Mesothelial cell of epicardium (in vitro differentiated cells): ENCODE data around the gene MYO9B. TPM values are rescaled to one million over a fixed set of nuclear protein-coding genes. Genes with fewer than 3 reads are reported as not detected.

Experiments
- DNase-seq, 2 experiments: peaks; one replicate each; pipeline ENCODE4 v3.0.0; 2021; ENCODE audit warnings: low spot score in 2 of 2; ENCODE audit not compliant: unreplicated experiment in 2 of 2
- H3K27ac Mint-ChIP-seq: 2 replicates; pipeline ENCODE4 v1.8.0; 2021; ENCODE audit warnings: mixed read lengths
- H3K27me3 Mint-ChIP-seq: 2 replicates; pipeline ENCODE4 v1.8.0; 2021; ENCODE audit warnings: low read depth, mixed read lengths
- H3K36me3 Mint-ChIP-seq: 2 replicates; pipeline ENCODE4 v1.8.0; 2021; ENCODE audit warnings: mixed read lengths
- H3K4me1 Mint-ChIP-seq: 2 replicates; pipeline ENCODE4 v1.8.0; 2021; ENCODE audit warnings: mixed read lengths
- H3K4me3 Mint-ChIP-seq: 2 replicates; pipeline ENCODE4 v1.8.0; 2021; ENCODE audit warnings: mild to moderate bottlenecking, moderate library complexity, mixed read lengths
- H3K9me3 Mint-ChIP-seq: 2 replicates; pipeline ENCODE4 v1.8.0; 2021; ENCODE audit warnings: mixed read lengths
- CTCF ChIP-seq: fragments of 200-600 bp; sonication (generic); IDR thresholded peaks from one replicate; pipeline ENCODE4 v1.5.0; 2021; ENCODE audit warnings: antibody characterized with exemption; ENCODE audit not compliant: unreplicated experiment
- total RNA-seq: library from RNA; stranded (reverse); gene quantifications from 3 replicates; pipeline ENCODE4 v1.2.1, GENCODE V29; 2021

The MYO9B gene
- total RNA-seq, 1 donor from 2014 or later = 90.8 TPM

GRCh38 chr19:17049711-17050280, 25.8 kb upstream of the MYO9B start:
- Mint-ChIP-seq H3K4me1 (no peaks in the 10 kb centered on the region), H3K27ac (no peak overlapping the region), H3K4me3 (no peak overlapping the region), H3K9me3 (no peaks in the 10 kb centered on the region), H3K27me3 (no peaks in the 10 kb centered on the region), H3K36me3 (peaks cover 10% of the 10 kb centered on the region)
- no peak for TF ChIP-seq CTCF
- no peak for DNase-seq

- TF ChIP-seq CTCF = peak; percentile 65
- Mint-ChIP-seq H3K27ac (no peak overlapping the region), H3K9me3 (no peaks in the 10 kb centered on the region), H3K4me1 (no peaks in the 10 kb centered on the region), H3K36me3 (peaks cover 10% of the 10 kb centered on the region), H3K4me3 (no peak overlapping the region), H3K27me3 (no peaks in the 10 kb centered on the region)
- DNase-seq = no peak
These were observed 23.1 kb upstream of the MYO9B start for GRCh38 chr19:17052439-17052838.

- H3K9me3 Mint-ChIP-seq = no peaks in the 10 kb centered on the region
- H3K36me3 Mint-ChIP-seq = peaks cover 13% of the 10 kb centered on the region
- no peak for TF ChIP-seq CTCF
- H3K4me1 Mint-ChIP-seq = no peaks in the 10 kb centered on the region
- no peak overlapping the region for H3K4me3 Mint-ChIP-seq
- no peaks in the 10 kb centered on the region for H3K27me3 Mint-ChIP-seq
- H3K27ac Mint-ChIP-seq = no peak overlapping the region
- DNase-seq = no peak
These were observed 20.8 kb upstream of the MYO9B start for GRCh38 chr19:17054746-17055145.

- Mint-ChIP-seq H3K27me3 (no peaks in the 10 kb centered on the region), H3K4me1 (no peaks in the 10 kb centered on the region), H3K36me3 (peaks cover 13% of the 10 kb centered on the region), H3K9me3 (no peaks in the 10 kb centered on the region), H3K4me3 (no peak overlapping the region), H3K27ac (no peak overlapping the region)
- DNase-seq = no peak
- TF ChIP-seq CTCF = no peak
These were observed 19.9 kb upstream of the MYO9B start for GRCh38 chr19:17055636-17056035.

GRCh38 chr19:17058236-17058635, 17.3 kb upstream of the MYO9B start:
- Mint-ChIP-seq H3K4me3 (no peak overlapping the region), H3K36me3 (peaks cover 3% of the 10 kb centered on the region), H3K27ac (no peak overlapping the region), H3K27me3 (no peaks in the 10 kb centered on the region), H3K4me1 (no peaks in the 10 kb centered on the region), H3K9me3 (no peaks in the 10 kb centered on the region)
- TF ChIP-seq CTCF = no peak
- no peak for DNase-seq

- H3K27ac Mint-ChIP-seq = no peak overlapping the region
- peaks cover 6% of the 10 kb centered on the region for H3K9me3 Mint-ChIP-seq
- DNase-seq = no peak
- H3K36me3 Mint-ChIP-seq = peaks cover 13% of the 10 kb centered on the region
- H3K27me3 Mint-ChIP-seq = no peaks in the 10 kb centered on the region
- H3K4me3 Mint-ChIP-seq = no peak overlapping the region
- peaks cover 2% of the 10 kb centered on the region for H3K4me1 Mint-ChIP-seq
- TF ChIP-seq CTCF = no peak
These were observed 14.8 kb upstream of the MYO9B start for GRCh38 chr19:17060802-17061201.
